ENCODE data around the gene LMF1. TPM values are rescaled to one million over a fixed set of nuclear protein-coding genes. Genes with fewer than 3 reads are reported as not detected.

The LMF1 gene
- total and polyA plus RNA-seq, 8 donors, result 7.6 to 121 (median 15.8) TPM

DNA sequence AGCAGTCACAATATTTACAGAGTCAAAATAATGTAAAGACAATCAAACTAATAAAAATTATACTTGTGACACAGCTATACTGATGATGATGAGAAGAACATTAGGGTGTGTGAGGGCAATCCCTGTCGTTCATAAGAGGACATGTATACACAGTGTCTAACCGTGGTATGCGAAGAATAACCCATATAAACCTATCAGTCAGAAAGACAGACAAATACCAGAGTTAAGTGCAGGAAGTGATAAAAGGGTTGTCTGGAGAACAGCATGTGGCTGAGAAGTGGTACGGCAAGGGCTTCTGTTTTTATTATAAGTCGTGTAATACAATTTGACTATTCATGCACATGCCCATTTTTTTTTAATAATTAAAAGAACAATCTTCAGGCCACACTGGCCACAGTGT is 46.7 kb downstream of the LMF1 start:
- DNase-seq, result no peak
- peaks cover 0 to 7% (median 2%) of the 10 kb centered on the region in 4 donors for H3K9me3 ChIP-seq
- no peak overlapping the region for H3K4me3 ChIP-seq
- H3K4me1 ChIP-seq, result peaks cover 0 to 7% (median 0%) of the 10 kb centered on the region in 4 donors
- 83 to 96% (median 91%) methylated on average over 5 of the region's 5 CpGs for WGBS, 5 donors
- TF ChIP-seq, protein P1, sequence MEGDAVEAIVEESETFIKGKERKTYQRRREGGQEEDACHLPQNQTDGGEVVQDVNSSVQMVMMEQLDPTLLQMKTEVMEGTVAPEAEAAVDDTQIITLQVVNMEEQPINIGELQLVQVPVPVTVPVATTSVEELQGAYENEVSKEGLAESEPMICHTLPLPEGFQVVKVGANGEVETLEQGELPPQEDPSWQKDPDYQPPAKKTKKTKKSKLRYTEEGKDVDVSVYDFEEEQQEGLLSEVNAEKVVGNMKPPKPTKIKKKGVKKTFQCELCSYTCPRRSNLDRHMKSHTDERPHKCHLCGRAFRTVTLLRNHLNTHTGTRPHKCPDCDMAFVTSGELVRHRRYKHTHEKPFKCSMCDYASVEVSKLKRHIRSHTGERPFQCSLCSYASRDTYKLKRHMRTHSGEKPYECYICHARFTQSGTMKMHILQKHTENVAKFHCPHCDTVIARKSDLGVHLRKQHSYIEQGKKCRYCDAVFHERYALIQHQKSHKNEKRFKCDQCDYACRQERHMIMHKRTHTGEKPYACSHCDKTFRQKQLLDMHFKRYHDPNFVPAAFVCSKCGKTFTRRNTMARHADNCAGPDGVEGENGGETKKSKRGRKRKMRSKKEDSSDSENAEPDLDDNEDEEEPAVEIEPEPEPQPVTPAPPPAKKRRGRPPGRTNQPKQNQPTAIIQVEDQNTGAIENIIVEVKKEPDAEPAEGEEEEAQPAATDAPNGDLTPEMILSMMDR (IDR thresholded peaks at IDR 0.05), result no peak
- TF ChIP-seq EP300 (IDR thresholded peaks at IDR 0.05), result no peak
- TF ChIP-seq POLR2A (IDR thresholded peaks at IDR 0.05), result no peak
- TF ChIP-seq POLR2AphosphoS5 (IDR thresholded peaks at IDR 0.05), result no peak
- intact Hi-C loops (cut with DNase I; ENCODE audit: low total_unique reads), result no loop called here
- H3K27me3 ChIP-seq, result no peaks in the 10 kb centered on the region
- no peak overlapping the region for H3K27ac ChIP-seq
- peaks cover 0 to 69% (median 35%) of the 10 kb centered on the region in 4 donors for H3K36me3 ChIP-seq

DNA sequence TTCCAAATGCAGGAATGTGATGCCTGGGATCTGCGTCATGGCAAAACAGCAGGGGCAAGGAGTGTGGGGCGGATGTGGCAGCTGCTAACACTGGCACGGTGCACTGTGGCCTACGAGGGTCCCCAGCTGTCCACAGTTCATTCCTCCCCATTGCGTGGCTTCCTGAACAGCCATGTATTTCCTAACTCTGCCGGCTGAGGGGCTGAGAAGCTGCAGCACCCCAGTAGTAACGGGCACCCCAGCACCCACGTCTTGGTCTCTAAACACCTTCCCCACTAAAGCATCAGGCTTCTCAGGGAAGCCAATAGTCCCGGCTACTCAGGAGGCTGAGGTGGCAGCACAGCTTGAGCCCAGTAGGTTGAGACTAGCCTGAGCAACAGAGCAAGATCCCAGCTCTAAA is 47.6 kb downstream of the LMF1 start:
- Histone ChIP-seq H3K4me1 (peaks cover 0 to 7% (median 0%) of the 10 kb centered on the region in 4 donors), H3K27me3 (no peaks in the 10 kb centered on the region), H3K4me3 (no peak overlapping the region), H3K9me3 (peaks cover 0 to 7% (median 2%) of the 10 kb centered on the region in 4 donors), H3K36me3 (peaks cover 0 to 75% (median 36%) of the 10 kb centered on the region in 4 donors), H3K27ac (no peak overlapping the region)
- 90 to 99% (median 97%) methylated on average over 8 to 9 of the region's 9 CpGs for WGBS, 5 donors
- DNase-seq, result no peak
- intact Hi-C loops (cut with DNase I; ENCODE audit: low total_unique reads), result no loop called here
- TF ChIP-seq, protein P1 (IDR thresholded peaks at IDR 0.05), result no peak
- TF ChIP-seq EP300 (IDR thresholded peaks at IDR 0.05), result no peak
- TF ChIP-seq POLR2AphosphoS5 (IDR thresholded peaks at IDR 0.05), result no peak
- no peak for TF ChIP-seq POLR2A (IDR thresholded peaks at IDR 0.05)

DNA sequence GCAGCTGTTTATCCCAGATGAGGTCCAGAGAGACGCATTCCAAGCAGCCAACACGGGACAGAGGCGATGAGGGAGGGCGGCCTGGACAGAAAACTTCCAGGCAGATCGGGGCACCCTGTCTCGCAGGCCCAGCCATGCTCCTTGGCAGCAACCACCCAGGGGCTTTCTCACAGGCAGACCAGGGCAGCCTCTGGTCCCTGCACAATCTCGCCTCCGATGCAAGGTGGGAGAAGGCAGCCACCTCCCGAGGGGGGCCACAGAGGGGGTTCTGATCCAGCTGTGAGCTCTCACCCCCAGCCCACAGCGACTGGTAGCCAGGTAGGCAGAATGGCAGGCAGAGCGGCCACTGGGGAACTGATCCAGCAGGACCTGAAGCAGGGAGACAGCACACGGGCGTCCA is 48.7 kb downstream of the LMF1 start:
- Histone ChIP-seq H3K27me3 (no peaks in the 10 kb centered on the region), H3K9me3 (peaks cover 0 to 6% (median 2%) of the 10 kb centered on the region in 4 donors), H3K4me1 (peaks cover 0 to 7% (median 0%) of the 10 kb centered on the region in 4 donors), H3K4me3 (no peak overlapping the region), H3K36me3 (peaks cover 0 to 66% (median 33%) of the 10 kb centered on the region in 4 donors), H3K27ac (no peak overlapping the region)
- intact Hi-C loops (cut with DNase I; ENCODE audit: low total_unique reads), result no loop called here
- DNase-seq, result no peak
- TF ChIP-seq POLR2A (IDR thresholded peaks at IDR 0.05), result no peak
- TF ChIP-seq, protein P1 (IDR thresholded peaks at IDR 0.05), result no peak
- TF ChIP-seq POLR2AphosphoS5 (IDR thresholded peaks at IDR 0.05), result no peak
- TF ChIP-seq EP300 (IDR thresholded peaks at IDR 0.05), result no peak
- 91 to 98% (median 96%) methylated on average over 10 to 13 of the region's 13 CpGs for WGBS, 5 donors

DNA sequence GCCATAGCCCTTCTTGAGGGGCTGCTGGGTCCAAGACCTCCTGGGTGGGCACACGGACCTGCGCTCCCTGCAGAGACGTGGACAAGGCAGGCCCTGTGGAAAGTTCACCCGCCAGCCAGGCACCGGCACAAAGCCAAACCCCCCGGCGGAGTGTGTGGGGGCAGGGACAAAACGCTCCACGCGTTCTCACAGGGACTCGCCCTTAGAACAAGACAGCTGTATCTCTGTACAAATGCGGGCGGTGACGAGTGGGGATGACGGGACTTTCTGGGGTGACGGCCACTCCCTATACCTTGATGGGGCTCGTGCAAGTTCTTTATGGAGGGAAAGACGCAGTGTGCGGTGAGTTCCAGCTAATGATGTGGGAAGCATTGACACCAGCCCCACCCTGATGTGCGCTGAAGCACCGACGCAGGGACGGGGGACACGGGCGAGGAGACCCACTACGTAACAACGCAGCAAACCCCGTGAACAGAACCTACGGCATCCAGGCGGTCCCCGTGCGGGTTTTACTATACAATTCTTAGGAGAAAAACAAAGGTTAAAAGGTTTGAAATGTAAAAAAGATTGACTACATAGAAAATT is 49.4 kb downstream of the LMF1 start:
- Histone ChIP-seq H3K9me3 (peaks cover 0 to under 1% (median 0%) of the 10 kb centered on the region in 4 donors), H3K4me3 (no peak overlapping the region), H3K27ac (no peak overlapping the region), H3K36me3 (peaks cover 0 to 60% (median 29%) of the 10 kb centered on the region in 4 donors), H3K27me3 (no peaks in the 10 kb centered on the region), H3K4me1 (peaks cover 0 to 7% (median 0%) of the 10 kb centered on the region in 4 donors)
- intact Hi-C loops (cut with DNase I; ENCODE audit: low total_unique reads), result no loop called here
- WGBS, 5 donors, result 91 to 97% (median 96%) methylated on average over 19 to 32 of the region's 32 CpGs
- DNase-seq, result no peak
- TF ChIP-seq POLR2AphosphoS5 (IDR thresholded peaks at IDR 0.05) (no peak), EP300 (IDR thresholded peaks at IDR 0.05) (no peak), POLR2A (IDR thresholded peaks at IDR 0.05) (no peak)
- TF ChIP-seq, protein P1 (IDR thresholded peaks at IDR 0.05), result no peak
